ENCODE measurements around the gene LAMP2.

LAMP2 gene

GRCh38 chrX:120408168-120408567 is 60.9 kb downstream of the LAMP2 start:
- Histone ChIP-seq H3K9ac (ENCODE audit: low read length) (no peak overlapping the region), H3K36me3 (replicated peaks; ENCODE audit: insufficient read depth, low read length) (no peaks in the 10 kb centered on the region), H3K9me2 (replicated peaks; ENCODE audit: insufficient read depth, low read length) (no peaks in the 10 kb centered on the region), H3K9me3 (replicated peaks; ENCODE audit: insufficient read depth, low read length) (no peaks in the 10 kb centered on the region), H3K4me2 (ENCODE audit: low read depth, low read length) (no peak overlapping the region), H4K20me1 (ENCODE audit: insufficient read depth, low read length) (no peaks in the 10 kb centered on the region), H3K27me3 (replicated peaks; ENCODE audit: insufficient read depth, low read length) (no peaks in the 10 kb centered on the region), H3K4me3 (ENCODE audit: low read length) (no peak overlapping the region), H2AFZ (ENCODE audit: low read length) (no peak overlapping the region), H3F3A (ENCODE audit: insufficient read depth, low read length) (no peaks in the 10 kb centered on the region), H3K4me1 (ENCODE audit: low read length) (no peaks in the 10 kb centered on the region), H3K27ac (ENCODE audit: low read length) (no peak overlapping the region), H3K79me2 (ENCODE audit: low read length) (no peaks in the 10 kb centered on the region)
- no peak for DNase-seq
- TF ChIP-seq EZH2 (optimal IDR thresholded peaks at IDR 0.05; ENCODE audit: low read depth, low read length) (no peak), CTCF (IDR thresholded peaks at IDR 0.05; ENCODE audit: low read length) (no peak), EZH2phosphoT487 (IDR thresholded peaks at IDR 0.05; ENCODE audit: low read length) (no peak)

- H3K27me3 ChIP-seq (replicated peaks; ENCODE audit: insufficient read depth, low read length): no peaks in the 10 kb centered on the region
- no peaks in the 10 kb centered on the region for H3K4me1 ChIP-seq (ENCODE audit: low read length)
- no peaks in the 10 kb centered on the region for H3K36me3 ChIP-seq (replicated peaks; ENCODE audit: insufficient read depth, low read length)
- H2AFZ ChIP-seq (ENCODE audit: low read length): no peak overlapping the region
- DNase-seq: no peak
- H4K20me1 ChIP-seq (ENCODE audit: insufficient read depth, low read length): no peaks in the 10 kb centered on the region
- no peak overlapping the region for H3K27ac ChIP-seq (ENCODE audit: low read length)
- H3K9me3 ChIP-seq (replicated peaks; ENCODE audit: insufficient read depth, low read length): no peaks in the 10 kb centered on the region
- H3K4me2 ChIP-seq (ENCODE audit: low read depth, low read length): no peak overlapping the region
- no peaks in the 10 kb centered on the region for H3K79me2 ChIP-seq (ENCODE audit: low read length)
- no peak overlapping the region for H3K9ac ChIP-seq (ENCODE audit: low read length)
- no peak overlapping the region for H3K4me3 ChIP-seq (ENCODE audit: low read length)
- no peak for TF ChIP-seq CTCF (IDR thresholded peaks at IDR 0.05; ENCODE audit: low read length)
- no peak for TF ChIP-seq EZH2 (optimal IDR thresholded peaks at IDR 0.05; ENCODE audit: low read depth, low read length)
- TF ChIP-seq EZH2phosphoT487 (IDR thresholded peaks at IDR 0.05; ENCODE audit: low read length): no peak
- no peaks in the 10 kb centered on the region for H3F3A ChIP-seq (ENCODE audit: insufficient read depth, low read length)
- H3K9me2 ChIP-seq (replicated peaks; ENCODE audit: insufficient read depth, low read length): no peaks in the 10 kb centered on the region
These were observed 62.5 kb downstream of the LAMP2 start for GRCh38 chrX:120406638-120407037.

- Histone ChIP-seq H3K4me1 (ENCODE audit: low read length) (no peaks in the 10 kb centered on the region), H3K79me2 (ENCODE audit: low read length) (no peaks in the 10 kb centered on the region), H3K4me3 (ENCODE audit: low read length) (no peak overlapping the region), H3K9me2 (replicated peaks; ENCODE audit: insufficient read depth, low read length) (no peaks in the 10 kb centered on the region), H3F3A (ENCODE audit: insufficient read depth, low read length) (no peaks in the 10 kb centered on the region), H2AFZ (ENCODE audit: low read length) (no peak overlapping the region), H3K9me3 (replicated peaks; ENCODE audit: insufficient read depth, low read length) (no peaks in the 10 kb centered on the region), H3K36me3 (replicated peaks; ENCODE audit: insufficient read depth, low read length) (no peaks in the 10 kb centered on the region), H3K27me3 (replicated peaks; ENCODE audit: insufficient read depth, low read length) (no peaks in the 10 kb centered on the region), H4K20me1 (ENCODE audit: insufficient read depth, low read length) (no peaks in the 10 kb centered on the region), H3K9ac (ENCODE audit: low read length) (no peak overlapping the region), H3K27ac (ENCODE audit: low read length) (no peak overlapping the region), H3K4me2 (ENCODE audit: low read depth, low read length) (no peak overlapping the region)
- DNase-seq: no peak
- no peak for TF ChIP-seq EZH2 (optimal IDR thresholded peaks at IDR 0.05; ENCODE audit: low read depth, low read length)
- no peak for TF ChIP-seq EZH2phosphoT487 (IDR thresholded peaks at IDR 0.05; ENCODE audit: low read length)
- no peak for TF ChIP-seq CTCF (IDR thresholded peaks at IDR 0.05; ENCODE audit: low read length)
These were observed 66.7 kb downstream of the LAMP2 start for GRCh38 chrX:120402369-120402768.

Measured in MM.1S (cell line).